SK-N-SH (cell line): ENCODE measurements around the gene BRD9.
"Not testable (repeated sequence)": the region's sequence is repeated elsewhere in the genome, so short reads cannot be mapped to it uniquely, and the experiment has no call there.

Source experiments
- CHD2 ChIP-seq: fragments of 150-350 bp; IDR thresholded peaks from 2 replicates; pipeline ENCODE4 v1.6.1; 2018; ENCODE audit warnings: low read length; ENCODE audit not compliant: partially characterized antibody
- CTCF ChIP-seq: fragments of 200-600 bp; sonication (generic); IDR thresholded peaks from 2 replicates; pipeline ENCODE4 v1.6.1; 2017; ENCODE audit warnings: antibody characterized with exemption, mild to moderate bottlenecking, moderate library complexity
- EZH2phosphoT487 ChIP-seq: fragments of 200-600 bp; sonication (generic); IDR thresholded peaks from 2 replicates; pipeline ENCODE4 v1.6.1; 2017; ENCODE audit warnings: low read depth, mixed run types, mild to moderate bottlenecking, antibody characterized with exemption, moderate library complexity, borderline replicate concordance
- FOSL2 ChIP-seq: IDR thresholded peaks from 2 replicates; pipeline ENCODE4 v1.4.0; 2012; ENCODE audit warnings: low read depth, mild to moderate bottlenecking, moderate library complexity, borderline replicate concordance
- GABPA ChIP-seq: IDR thresholded peaks from 2 replicates; pipeline ENCODE4 v1.4.0; 2012; ENCODE audit warnings: low read depth, mild to moderate bottlenecking
- MAX ChIP-seq: IDR thresholded peaks from 2 replicates; pipeline ENCODE4 v1.4.0; 2012; ENCODE audit warnings: low read depth
- NFIC ChIP-seq: IDR thresholded peaks from 2 replicates; pipeline ENCODE4 v1.4.0; 2012; ENCODE audit warnings: borderline replicate concordance
- NRF1 ChIP-seq: IDR thresholded peaks from 2 replicates; pipeline ENCODE4 v1.6.1; 2012; ENCODE audit warnings: low read depth, mild to moderate bottlenecking, low read length
- PBX3 ChIP-seq: IDR thresholded peaks from 2 replicates; pipeline ENCODE4; 2012
- POLR2AphosphoS5 ChIP-seq: IDR thresholded peaks from 2 replicates; pipeline ENCODE4 v1.6.1; 2012; ENCODE audit warnings: low read depth, low read length
- RCOR1 ChIP-seq: fragments of 150-350 bp; IDR thresholded peaks from 2 replicates; pipeline ENCODE4 v1.6.1; 2017; ENCODE audit warnings: antibody characterized with exemption, low read length
- TAF1 ChIP-seq: IDR thresholded peaks from 2 replicates; pipeline ENCODE4 v1.6.1; 2012; ENCODE audit warnings: low read depth, mild to moderate bottlenecking, low read length, moderate library complexity, borderline replicate concordance
- YY1 ChIP-seq: IDR thresholded peaks from 2 replicates; pipeline ENCODE4 v1.4.0; 2012; ENCODE audit warnings: low read depth, mild to moderate bottlenecking
- TF ChIP-seq, protein P1 (sequence below): IDR thresholded peaks from 2 replicates; pipeline ENCODE4 v1.4.0; 2012; ENCODE audit warnings: low read depth, borderline replicate concordance

DNA sequence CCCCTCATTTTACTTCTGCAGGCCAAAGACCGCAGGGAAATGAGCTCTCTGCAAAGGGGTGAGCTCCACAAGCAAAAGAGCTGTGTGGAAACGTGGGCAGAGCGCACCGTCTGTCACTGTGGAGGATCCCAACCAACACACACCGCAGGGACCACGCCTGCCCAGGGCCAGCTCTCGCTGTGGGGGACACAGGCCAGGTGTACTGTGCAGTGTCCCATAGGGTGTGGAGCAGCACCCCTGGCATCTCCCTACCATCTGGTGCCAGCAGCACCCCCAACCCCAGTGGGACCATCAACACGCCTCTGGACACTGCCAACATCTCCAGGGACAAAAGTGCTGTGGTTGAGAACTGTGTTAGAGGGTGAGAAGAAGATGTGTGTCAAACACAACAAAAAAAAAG lies 13.9 kb downstream of the BRD9 start:
- TF ChIP-seq CTCF, NFIC, FOSL2, POLR2AphosphoS5, CHD2, GABPA, MAX, NRF1, YY1, PBX3, RCOR1, TAF1, EZH2phosphoT487: not testable (repeated sequence)
- TF ChIP-seq, protein P1, sequence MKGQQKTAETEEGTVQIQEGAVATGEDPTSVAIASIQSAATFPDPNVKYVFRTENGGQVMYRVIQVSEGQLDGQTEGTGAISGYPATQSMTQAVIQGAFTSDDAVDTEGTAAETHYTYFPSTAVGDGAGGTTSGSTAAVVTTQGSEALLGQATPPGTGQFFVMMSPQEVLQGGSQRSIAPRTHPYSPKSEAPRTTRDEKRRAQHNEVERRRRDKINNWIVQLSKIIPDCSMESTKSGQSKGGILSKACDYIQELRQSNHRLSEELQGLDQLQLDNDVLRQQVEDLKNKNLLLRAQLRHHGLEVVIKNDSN, result not testable (repeated sequence)
